Neural cell (in vitro differentiated cells): ENCODE results near the gene LCN9. TPM values are rescaled to one million over a fixed set of nuclear protein-coding genes. Genes with fewer than 3 reads are reported as not detected.

ENCODE experiments used
- H2AFZ ChIP-seq: fragments of 200-600, 300-800 bp; sonication (generic), shearing (Covaris generic); 2 replicates; pipeline ENCODE4 v1.6.0; 2014; ENCODE audit warnings: low read depth, mild to moderate bottlenecking, antibody characterized with exemption, low read length, moderate library complexity
- H3F3A ChIP-seq: fragments of 200-600 bp; shearing (Covaris generic); 2 replicates; pipeline ENCODE4 v1.6.1; 2016; ENCODE audit warnings: mild to moderate bottlenecking, moderate library complexity, mixed read lengths, antibody characterized with exemption, low read length; ENCODE audit not compliant: insufficient read depth, poor library complexity, severe bottlenecking
- H3K27ac ChIP-seq: fragments of 200-600, 300-800 bp; sonication (generic), shearing (Covaris generic); 2 replicates; pipeline ENCODE4 v1.5.1; 2014; ENCODE audit warnings: mild to moderate bottlenecking, low read length, moderate library complexity
- H3K27me3 ChIP-seq: fragments of 300-800, 200-600 bp; sonication (generic), shearing (Covaris generic); 2 replicates; pipeline ENCODE4 v1.6.0; 2014; ENCODE audit warnings: mild to moderate bottlenecking, low read depth, low read length, moderate library complexity; ENCODE audit not compliant: insufficient read depth
- H3K36me3 ChIP-seq: fragments of 300-800, 200-600 bp; sonication (generic), shearing (Covaris generic); 2 replicates; pipeline ENCODE4 v1.5.1; 2014; ENCODE audit warnings: mild to moderate bottlenecking, antibody characterized with exemption, low read length, moderate library complexity; ENCODE audit not compliant: insufficient read depth
- H3K4me2 ChIP-seq: fragments of 300-800, 200-600 bp; sonication (generic), shearing (Covaris generic); 2 replicates; pipeline ENCODE4 v1.6.0; 2014; ENCODE audit warnings: mild to moderate bottlenecking, low read length
- H3K4me3 ChIP-seq: fragments of 300-800, 200-600 bp; sonication (generic), shearing (Covaris generic); 2 replicates; pipeline ENCODE4 v1.5.1; 2014; ENCODE audit warnings: mild to moderate bottlenecking, low read length, moderate library complexity
- H3K79me2 ChIP-seq: fragments of 200-600 bp; shearing (Covaris generic); replicated peaks from 2 replicates; pipeline ENCODE4 v1.6.0; 2014; ENCODE audit warnings: mild to moderate bottlenecking, low read length, moderate library complexity; ENCODE audit not compliant: insufficient read depth
- H3K9ac ChIP-seq: fragments of 300-800, 200-600 bp; sonication (generic), shearing (Covaris generic); 2 replicates; pipeline ENCODE4 v1.6.1; 2016; ENCODE audit warnings: mild to moderate bottlenecking, low read length, mixed read lengths
- H3K9me2 ChIP-seq: fragments of 200-600 bp; shearing (Covaris generic); 2 replicates; pipeline ENCODE4 v1.6.1; 2016; ENCODE audit warnings: mild to moderate bottlenecking, low read length, mixed read lengths; ENCODE audit not compliant: insufficient read depth
- H3K9me3 ChIP-seq: fragments of 200-600, 300-800 bp; sonication (generic), shearing (Covaris generic); 2 replicates; pipeline ENCODE4 v1.6.1; 2016; ENCODE audit warnings: mild to moderate bottlenecking, mixed run types, low read length, moderate library complexity, mixed read lengths
- H4K20me1 ChIP-seq: fragments of 200-600 bp; shearing (Covaris generic); 2 replicates; pipeline ENCODE4 v1.6.1; 2016; ENCODE audit warnings: mild to moderate bottlenecking, mixed run types; ENCODE audit not compliant: insufficient read depth
- CTCF ChIP-seq: fragments of 450-650 bp; IDR thresholded peaks from 2 replicates; pipeline ENCODE4 v1.5.1; 2014; ENCODE audit warnings: antibody characterized with exemption, mild to moderate bottlenecking, moderate library complexity; ENCODE audit not compliant: poor library complexity, severe bottlenecking
- EP300 ChIP-seq: fragments of 450-650 bp; conservative IDR thresholded peaks from 2 replicates; pipeline ENCODE4 v1.6.1; 2014; ENCODE audit warnings: antibody characterized with exemption, mild to moderate bottlenecking, moderate library complexity; ENCODE audit not compliant: poor library complexity, severe bottlenecking
- EZH2 ChIP-seq: fragments of 200-600, 300-800 bp; shearing (Covaris generic), sonication (generic); IDR thresholded peaks from 2 replicates; pipeline ENCODE4 v1.6.1; 2014; ENCODE audit warnings: antibody characterized with exemption, low read length, borderline replicate concordance, mild to moderate bottlenecking; ENCODE audit not compliant: insufficient read depth, poor library complexity, severe bottlenecking
- MXI1 ChIP-seq: fragments of 450-650 bp; conservative IDR thresholded peaks from 2 replicates; pipeline ENCODE4 v1.6.1; 2014; ENCODE audit warnings: antibody characterized with exemption, mild to moderate bottlenecking; ENCODE audit not compliant: poor library complexity, severe bottlenecking
- POLR2AphosphoS5 ChIP-seq: IDR thresholded peaks from 2 replicates; pipeline ENCODE4 v1.6.1; 2012
- RAD21 ChIP-seq: fragments of 450-650 bp; conservative IDR thresholded peaks from 2 replicates; pipeline ENCODE4 v1.6.1; 2014; ENCODE audit warnings: antibody characterized with exemption, mild to moderate bottlenecking, moderate library complexity
- REST ChIP-seq: IDR thresholded peaks from 2 replicates; pipeline ENCODE4 v1.6.1; 2012; ENCODE audit warnings: borderline replicate concordance
- SMC3 ChIP-seq: fragments of 450-650 bp; conservative IDR thresholded peaks from 2 replicates; pipeline ENCODE4 v1.6.1; 2014; ENCODE audit warnings: antibody characterized with exemption, mild to moderate bottlenecking, moderate library complexity; ENCODE audit not compliant: poor library complexity
- TAF1 ChIP-seq: IDR thresholded peaks from 2 replicates; pipeline ENCODE4 v1.6.1; 2012; ENCODE audit warnings: low read depth
- polyA plus RNA-seq: library from polyadenylated mRNA; depleted of rRNA; stranded (reverse); fragments of >200 nt; gene quantifications from 2 replicates; pipeline ENCODE4 v1.2.3, GENCODE V29; 2014

Gene LCN9
- polyA plus RNA-seq, 1 donor from 2014 or later, result 2.5 TPM

- Histone ChIP-seq H3K79me2 (no peaks in the 10 kb centered on the region), H3K9me2 (no peaks in the 10 kb centered on the region), H3K4me3 (no peak overlapping the region), H2AFZ (no peak overlapping the region), H3K4me2 (no peak overlapping the region), H3K27ac (no peak overlapping the region), H4K20me1 (no peaks in the 10 kb centered on the region), H3K9ac (no peak overlapping the region), H3F3A (no peaks in the 10 kb centered on the region), H3K9me3 (no peaks in the 10 kb centered on the region), H3K36me3 (no peaks in the 10 kb centered on the region), H3K27me3 (no peaks in the 10 kb centered on the region)
- TF ChIP-seq RAD21, result no peak
- no peak for TF ChIP-seq MXI1
- TF ChIP-seq TAF1, result no peak
- no peak for TF ChIP-seq REST
- TF ChIP-seq CTCF, result no peak
- no peak for TF ChIP-seq SMC3
- TF ChIP-seq EZH2, result no peak
- TF ChIP-seq POLR2AphosphoS5, result no peak
- no peak for TF ChIP-seq EP300
Measured at GRCh38 chr9:135616619-135617537, 46.2 kb upstream of the LCN9 start.

- Histone ChIP-seq H3K27ac (no peak overlapping the region), H3K9me3 (no peaks in the 10 kb centered on the region), H4K20me1 (no peaks in the 10 kb centered on the region), H3F3A (no peaks in the 10 kb centered on the region), H3K79me2 (no peaks in the 10 kb centered on the region), H3K27me3 (no peaks in the 10 kb centered on the region), H3K36me3 (no peaks in the 10 kb centered on the region), H3K9ac (no peak overlapping the region), H3K9me2 (no peaks in the 10 kb centered on the region), H3K4me2 (no peak overlapping the region), H2AFZ (no peak overlapping the region), H3K4me3 (no peak overlapping the region)
- TF ChIP-seq POLR2AphosphoS5 (no peak), MXI1 (no peak), CTCF (no peak), EP300 (no peak), SMC3 (no peak), EZH2 (no peak), TAF1 (no peak), REST (no peak), RAD21 (no peak)
Measured at GRCh38 chr9:135617538-135617900, 45.6 kb upstream of the LCN9 start.
